ENCODE measurements around the gene ZKSCAN2. TPM values are rescaled to one million over a fixed set of nuclear protein-coding genes. Genes with fewer than 3 reads are reported as not detected.

The ZKSCAN2 gene
- total RNA-seq, 2 experiments from 2014 or later: 4.3 to 5.5 TPM

DNA sequence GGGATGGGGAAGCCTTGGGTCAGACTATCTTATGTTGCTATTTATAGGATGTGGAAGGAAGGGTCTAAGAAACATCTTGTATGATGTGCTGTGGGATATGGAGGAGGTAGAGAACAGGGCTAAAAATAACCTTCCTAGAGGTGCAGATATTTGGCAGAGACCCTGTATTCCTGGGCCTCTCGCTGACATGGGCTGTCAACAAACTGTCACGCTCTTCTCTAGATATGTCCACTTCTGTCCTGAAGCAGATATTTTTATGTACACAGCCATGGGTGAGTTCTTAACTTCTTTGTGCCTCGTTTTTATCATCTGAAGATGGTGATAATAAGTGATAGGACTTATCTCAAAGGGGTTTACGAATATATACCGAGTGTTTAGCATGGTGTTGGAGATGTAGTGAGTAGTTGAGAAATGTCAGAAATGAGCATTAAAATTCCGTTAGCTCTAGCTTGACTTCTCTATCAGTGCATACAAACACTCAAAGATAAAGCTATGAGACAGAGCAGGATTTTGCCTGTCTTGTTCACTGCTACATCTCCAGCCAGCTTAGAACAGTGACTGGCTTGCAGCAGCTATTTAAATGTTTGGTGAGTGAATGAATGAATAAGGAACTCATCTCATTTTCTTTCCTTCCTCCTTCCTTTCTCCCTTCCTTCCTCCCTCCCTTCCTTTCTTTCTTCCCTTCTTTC is 43.8 kb downstream of the ZKSCAN2 start:
- DNase-seq (no peak), ATAC-seq (ENCODE audit: low read depth) (no peak)
- no peaks in the 10 kb centered on the region for H3K27me3 Mint-ChIP-seq
- no peaks in the 10 kb centered on the region for H3K9me3 Mint-ChIP-seq
- no peaks in the 10 kb centered on the region for H3K36me3 Mint-ChIP-seq
- no peak overlapping the region for H3K27ac Mint-ChIP-seq
- POLR2A ChIA-PET: no interaction called here
- no peak overlapping the region for H3K4me3 Mint-ChIP-seq
- H3K4me1 Mint-ChIP-seq: peaks cover 2% of the 10 kb centered on the region

DNA sequence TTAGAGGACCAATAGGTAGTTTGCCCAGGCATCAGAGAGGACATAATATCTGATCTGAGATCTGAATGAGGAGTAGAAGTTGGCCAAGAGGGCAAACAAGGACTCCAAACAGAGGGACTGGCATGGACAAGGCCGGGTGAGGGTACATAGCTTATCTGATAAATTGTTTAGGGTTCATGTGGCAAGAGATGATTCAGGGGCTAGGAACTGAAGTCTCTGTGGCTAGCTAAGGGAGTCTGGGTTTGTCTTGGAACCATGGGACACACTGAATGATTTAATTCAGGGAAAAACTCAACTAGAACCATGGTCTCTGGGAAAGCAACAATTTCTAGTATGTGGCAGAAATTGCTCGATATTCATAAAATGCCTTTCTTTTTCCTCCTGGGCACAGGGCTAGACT is 45.0 kb downstream of the ZKSCAN2 start:
- POLR2A ChIA-PET: no interaction called here
- no peaks in the 10 kb centered on the region for H3K9me3 Mint-ChIP-seq

DNA sequence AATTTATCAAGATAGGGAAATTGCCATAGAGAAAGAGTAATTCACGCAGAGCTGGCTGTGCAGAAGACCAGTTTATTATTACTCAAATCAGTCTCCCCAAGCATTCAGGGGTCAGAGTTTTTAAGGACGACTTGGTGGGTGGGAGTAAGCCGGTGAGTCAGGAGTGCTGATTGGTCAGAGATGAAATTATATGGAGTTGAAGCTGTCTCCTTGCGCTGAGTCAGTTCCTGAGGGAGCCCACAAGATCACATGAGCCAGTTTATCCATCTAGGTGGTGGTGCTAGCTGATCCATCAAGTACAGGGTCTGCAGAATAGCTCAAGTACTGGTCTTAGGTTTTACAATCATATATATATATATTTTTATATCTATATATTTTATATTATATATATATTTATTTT is 46.9 kb downstream of the ZKSCAN2 start:
- H3K9me3 Mint-ChIP-seq: no peaks in the 10 kb centered on the region
- no peak for ATAC-seq (ENCODE audit: low read depth)
- DNase-seq: no peak
- no peaks in the 10 kb centered on the region for H3K36me3 Mint-ChIP-seq
- H3K27ac Mint-ChIP-seq: no peak overlapping the region
- H3K4me1 Mint-ChIP-seq: peaks cover 2% of the 10 kb centered on the region
- H3K27me3 Mint-ChIP-seq: peaks cover 3% of the 10 kb centered on the region
- POLR2A ChIA-PET: no interaction called here
- H3K4me3 Mint-ChIP-seq: no peak overlapping the region

More for the DNA sequence above, 45.0 kb downstream of the ZKSCAN2 start:
- Mint-ChIP-seq H3K4me1 (peaks cover 2% of the 10 kb centered on the region), H3K27ac (no peak overlapping the region), H3K4me3 (no peak overlapping the region), H3K27me3 (peaks cover 3% of the 10 kb centered on the region), H3K36me3 (no peaks in the 10 kb centered on the region)
- DNase-seq (no peak), ATAC-seq (ENCODE audit: low read depth) (no peak)

DNA sequence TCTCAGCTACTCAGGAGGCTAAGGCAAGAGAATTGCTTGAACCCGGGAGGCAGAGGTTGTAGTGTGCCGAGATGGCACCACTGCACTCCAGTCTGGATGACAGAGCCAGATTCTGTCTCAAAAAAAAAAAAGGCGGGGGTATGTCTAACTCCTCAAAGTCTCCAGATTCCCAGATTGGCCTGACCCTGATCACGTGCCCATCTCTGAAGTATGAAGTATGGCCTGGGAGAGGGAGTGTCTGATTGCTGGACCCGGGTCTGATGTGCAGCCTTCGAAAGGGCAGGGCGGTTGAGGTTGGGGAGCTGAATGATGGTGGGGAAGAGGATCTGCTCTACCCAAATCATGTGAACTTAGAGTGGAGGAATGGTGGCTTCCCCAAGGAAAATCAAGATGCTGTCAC is 58.2 kb downstream of the ZKSCAN2 start:
- POLR2A ChIA-PET: interaction anchor here (0.7 kb wide), 1 partner anchor 299 kb away, joined by 3 read pairs; no protein-coding TSS in a partner anchor
- Mint-ChIP-seq H3K4me1 (no peaks in the 10 kb centered on the region), H3K9me3 (no peaks in the 10 kb centered on the region)

DNA sequence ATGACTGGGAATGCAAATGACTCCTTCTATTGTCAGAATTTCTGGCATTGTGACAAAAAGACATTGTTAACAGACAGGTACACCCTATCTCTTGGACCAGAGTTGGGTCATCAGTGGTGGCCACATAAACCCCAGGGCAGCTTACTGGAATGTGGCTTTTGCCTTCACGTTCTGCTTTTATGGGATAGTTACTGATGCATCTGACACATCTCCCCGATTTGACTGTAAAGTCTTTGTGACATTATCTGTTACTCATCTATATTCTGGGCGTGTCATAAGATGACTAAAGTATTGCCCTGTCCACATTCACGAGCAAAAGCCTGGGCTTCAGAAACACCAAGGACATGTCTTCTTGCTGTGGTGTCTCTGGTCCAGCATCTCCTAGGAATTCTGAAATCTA is 59.6 kb downstream of the ZKSCAN2 start:
- H3K27me3 Mint-ChIP-seq: peaks cover 1% of the 10 kb centered on the region
- H3K4me1 Mint-ChIP-seq: no peaks in the 10 kb centered on the region
- ATAC-seq (ENCODE audit: low read depth): no peak
- no peak for DNase-seq
- no peaks in the 10 kb centered on the region for H3K36me3 Mint-ChIP-seq
- POLR2A ChIA-PET: no interaction called here
- no peaks in the 10 kb centered on the region for H3K9me3 Mint-ChIP-seq
- no peak overlapping the region for H3K27ac Mint-ChIP-seq
- no peak overlapping the region for H3K4me3 Mint-ChIP-seq

More for the DNA sequence above, 58.2 kb downstream of the ZKSCAN2 start:
- DNase-seq (no peak), ATAC-seq (ENCODE audit: low read depth) (no peak)
- H3K4me3 Mint-ChIP-seq: no peak overlapping the region
- no peak overlapping the region for H3K27ac Mint-ChIP-seq
- H3K27me3 Mint-ChIP-seq: peaks cover 1% of the 10 kb centered on the region
- no peaks in the 10 kb centered on the region for H3K36me3 Mint-ChIP-seq

DNA sequence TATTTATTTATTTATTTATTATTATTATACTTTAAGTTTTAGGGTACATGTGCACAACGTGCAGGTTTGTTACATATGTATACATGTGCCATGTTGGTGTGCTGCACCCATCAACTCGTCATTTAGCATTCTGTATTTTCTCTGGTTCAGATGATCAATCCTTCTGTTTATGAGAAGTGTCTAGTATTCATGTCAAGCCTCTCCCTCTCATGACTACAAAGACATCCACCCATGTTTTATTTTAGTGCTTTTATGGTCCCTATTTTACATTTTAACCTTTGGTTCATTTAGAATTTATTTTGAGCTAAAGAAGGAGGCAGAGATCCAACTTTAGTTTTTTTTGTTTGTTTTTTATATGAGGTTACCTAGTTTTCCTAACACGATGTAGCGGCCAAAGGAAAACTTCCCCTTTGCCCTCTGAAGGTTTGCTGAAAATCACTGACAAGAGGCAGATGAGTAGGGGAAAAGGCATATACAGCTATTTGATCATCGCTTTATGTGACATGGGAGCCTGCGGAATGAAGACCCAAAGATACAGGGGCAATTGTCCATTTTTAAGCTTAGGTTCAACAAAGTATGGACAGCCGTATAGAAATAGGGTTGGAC is 63.3 kb downstream of the ZKSCAN2 start:
- Mint-ChIP-seq H3K4me3 (no peak overlapping the region), H3K9me3 (no peaks in the 10 kb centered on the region), H3K27me3 (no peaks in the 10 kb centered on the region), H3K36me3 (no peaks in the 10 kb centered on the region), H3K4me1 (no peaks in the 10 kb centered on the region), H3K27ac (no peak overlapping the region)
- DNase-seq (no peak), ATAC-seq (ENCODE audit: low read depth) (no peak)
- POLR2A ChIA-PET: no interaction called here

DNA sequence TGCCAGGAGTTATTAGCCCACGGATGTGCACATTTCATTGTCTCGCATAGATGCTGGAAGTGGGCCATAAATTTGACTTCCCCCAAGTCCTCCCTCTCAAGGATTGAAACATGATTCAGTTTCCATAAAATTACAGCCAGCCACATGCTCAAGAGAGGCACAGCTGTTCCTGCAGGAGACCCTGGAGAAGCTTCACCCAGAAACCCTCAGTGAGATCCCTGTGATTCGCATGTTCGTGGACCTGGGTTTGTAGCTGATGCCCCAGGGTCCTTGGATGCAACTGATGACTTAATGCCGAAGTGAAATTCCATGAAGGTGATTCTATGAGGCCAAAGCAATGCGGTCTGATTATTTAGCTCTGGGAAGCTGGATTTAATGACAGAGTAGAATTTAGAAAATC is 65.5 kb downstream of the ZKSCAN2 start:
- DNase-seq: no peak
- Mint-ChIP-seq H3K4me3 (no peak overlapping the region), H3K27me3 (no peaks in the 10 kb centered on the region), H3K9me3 (no peaks in the 10 kb centered on the region), H3K4me1 (no peaks in the 10 kb centered on the region), H3K27ac (no peak overlapping the region), H3K36me3 (no peaks in the 10 kb centered on the region)
- ATAC-seq (ENCODE audit: low read depth): no peak
- POLR2A ChIA-PET: no interaction called here

DNA sequence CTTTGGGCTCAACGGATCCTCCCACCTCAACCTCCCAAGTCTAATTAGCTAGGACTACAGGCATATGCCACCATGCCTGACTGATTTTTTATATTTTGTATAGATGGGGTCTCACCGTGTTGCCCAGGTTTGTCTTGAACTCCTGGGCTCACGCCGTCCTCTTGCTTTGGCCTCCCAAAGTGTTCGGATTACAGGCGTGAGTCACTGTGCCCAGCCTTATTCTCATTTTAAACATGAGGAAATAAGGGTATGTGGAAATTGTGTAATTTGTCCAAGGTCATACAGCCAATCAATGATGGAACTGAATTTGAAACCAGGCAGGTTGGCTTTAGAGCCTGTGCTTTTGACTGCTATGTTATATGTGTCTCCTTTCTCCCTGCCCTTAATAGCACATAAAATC is 68.3 kb downstream of the ZKSCAN2 start:
- Mint-ChIP-seq H3K27ac (no peak overlapping the region), H3K9me3 (no peaks in the 10 kb centered on the region), H3K4me3 (no peak overlapping the region), H3K4me1 (no peaks in the 10 kb centered on the region), H3K36me3 (no peaks in the 10 kb centered on the region), H3K27me3 (no peaks in the 10 kb centered on the region)
- DNase-seq (no peak), ATAC-seq (ENCODE audit: low read depth) (no peak)
- POLR2A ChIA-PET: no interaction called here

DNA sequence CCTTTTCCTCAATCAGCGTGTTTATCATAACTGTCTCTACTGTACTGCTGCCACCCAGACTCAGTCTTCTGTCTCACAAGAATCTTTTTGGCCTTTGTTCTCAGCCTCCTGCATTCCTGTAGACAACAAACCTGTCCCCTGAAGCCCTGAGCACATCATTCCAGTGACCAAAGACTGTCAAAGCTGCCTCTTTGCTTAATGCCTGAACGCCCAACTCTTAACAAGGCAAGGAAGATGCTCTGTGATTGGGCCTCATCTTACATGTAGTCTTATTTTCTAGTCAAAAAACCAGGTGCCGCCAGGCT is 70.2 kb downstream of the ZKSCAN2 start:
- DNase-seq (no peak), ATAC-seq (ENCODE audit: low read depth) (no peak)
- POLR2A ChIA-PET: no interaction called here
- H3K4me3 Mint-ChIP-seq: no peak overlapping the region
- H3K9me3 Mint-ChIP-seq: no peaks in the 10 kb centered on the region
- H3K36me3 Mint-ChIP-seq: no peaks in the 10 kb centered on the region
- H3K4me1 Mint-ChIP-seq: no peaks in the 10 kb centered on the region
- H3K27me3 Mint-ChIP-seq: no peaks in the 10 kb centered on the region
- no peak overlapping the region for H3K27ac Mint-ChIP-seq

Other genes starting within 250 kb of the ZKSCAN2 start
- 10 to 100 TPM; 72.9 to 85.4 TPM for gene ARHGAP17, start 242.5 kb downstream of the ZKSCAN2 start, total RNA-seq
- gene LCMT1, start 146.1 kb downstream of the ZKSCAN2 start, total RNA-seq: 10 to 100 TPM; 37.7 to 42.8 TPM
- gene AQP8, start 40.9 kb downstream of the ZKSCAN2 start, total RNA-seq: not detected